HG02610 (cell line): ENCODE measurements around the gene CCDC186.

Experiments
- ATAC-seq: cut with Tn5 transposase; IDR thresholded peaks from one replicate; pipeline ENCODE4 v1.9.1; 2021; ENCODE audit warnings: mild to moderate bottlenecking, moderate library complexity; ENCODE audit not compliant: unreplicated experiment

The CCDC186 gene

DNA sequence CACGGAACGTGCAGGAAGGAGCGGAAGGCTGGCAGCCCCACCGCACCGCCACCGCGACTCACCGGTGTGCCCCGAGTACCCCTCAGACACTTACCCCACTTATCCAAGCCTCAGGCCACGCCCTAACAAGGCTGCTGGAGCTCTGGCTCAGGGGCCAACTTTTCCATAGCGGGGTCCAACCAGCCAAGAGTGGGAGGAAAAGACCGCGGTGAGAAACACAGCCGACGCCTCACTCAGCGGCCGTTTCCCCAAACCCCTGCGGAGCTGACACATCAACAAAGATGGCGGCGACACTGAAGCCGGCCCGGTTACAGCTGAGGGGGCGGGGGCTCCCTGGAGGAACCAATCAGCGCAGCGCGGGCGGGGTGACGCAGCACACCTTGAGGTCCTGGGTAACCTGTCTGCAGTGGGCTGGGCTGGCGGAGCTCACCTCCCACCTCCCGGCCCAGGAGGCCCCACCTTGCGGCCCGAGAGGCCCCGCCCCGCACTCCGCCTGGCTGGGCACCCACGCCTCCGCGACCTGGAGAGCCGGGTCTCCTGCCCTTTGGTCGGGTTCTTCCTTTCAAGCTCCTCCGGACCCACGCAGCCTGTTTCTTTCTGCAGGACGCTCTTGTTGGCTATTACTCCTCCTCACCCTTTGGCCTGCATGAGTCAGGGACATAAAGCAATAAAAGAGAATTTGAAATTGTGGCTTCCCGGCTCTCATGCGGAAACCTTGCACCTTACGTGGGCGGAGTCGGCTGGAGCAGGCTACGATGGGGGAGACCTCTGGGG is at the start of gene CCDC186:
TSS of gene CCDC186 (minus strand) at position 283 of the 774 bp plus-strand sequence. CDS start 10,935 bp downstream, outside the sequence.
- ATAC-seq, result peak; percentile 99

DNA sequence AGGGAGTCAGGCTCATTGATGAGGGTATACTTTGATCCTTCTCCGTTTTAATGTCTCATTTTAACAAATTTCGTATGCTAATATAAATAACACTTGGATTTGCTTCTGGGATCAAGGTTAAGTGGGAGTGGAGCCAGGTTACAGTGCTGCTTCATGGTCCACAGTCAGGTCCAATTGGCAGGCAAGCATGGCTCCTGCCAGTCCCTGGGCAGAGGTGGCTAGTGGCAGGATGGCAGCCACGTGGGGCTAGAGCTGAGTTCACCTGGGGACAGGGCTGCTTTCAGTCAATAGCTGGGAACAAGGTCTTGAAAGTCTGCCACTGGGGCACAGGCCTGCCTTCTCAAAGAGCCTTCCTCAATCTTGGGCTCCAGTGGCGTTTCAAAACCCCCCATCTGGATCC is 49.1 kb upstream of the CCDC186 start:
- no peak for ATAC-seq

DNA sequence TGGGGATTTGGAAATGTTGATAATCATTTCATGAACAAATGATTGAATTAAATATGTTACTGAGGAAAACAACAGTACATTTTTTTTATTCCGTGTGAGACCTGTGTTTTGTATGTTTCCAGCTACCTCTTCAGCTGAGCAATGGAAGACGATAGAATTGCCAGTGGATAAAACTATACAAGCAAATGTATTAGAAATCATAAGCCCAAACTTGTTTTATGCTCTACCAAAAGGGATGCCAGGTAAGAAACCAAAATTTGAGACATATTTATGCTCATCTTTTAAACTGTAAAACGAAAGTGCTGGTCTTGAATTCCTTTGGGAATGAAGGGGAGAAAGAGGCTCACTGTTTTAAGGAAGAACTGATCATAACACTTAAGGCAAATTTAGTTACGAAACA is 47.2 kb upstream of the CCDC186 start:
- ATAC-seq, result no peak

DNA sequence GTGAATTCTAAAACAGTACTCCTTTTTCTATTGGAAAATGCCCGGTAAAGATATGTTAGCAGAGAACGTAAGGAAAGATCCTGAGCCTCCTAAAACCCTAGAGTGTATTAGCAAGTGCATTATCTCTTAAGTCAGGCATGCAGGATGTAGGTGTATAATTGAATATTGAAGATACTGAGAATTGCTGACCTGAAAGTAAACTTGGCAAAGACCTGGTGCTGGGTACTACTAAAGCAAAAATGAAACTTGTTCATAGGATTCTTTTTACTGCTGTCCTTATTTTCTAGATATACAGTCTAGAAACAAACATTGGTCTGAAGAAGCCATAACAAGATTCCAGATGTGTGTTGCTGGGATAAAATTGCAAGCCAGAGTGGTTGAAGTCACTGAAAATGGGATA is 46.3 kb upstream of the CCDC186 start:
- no peak for ATAC-seq

DNA sequence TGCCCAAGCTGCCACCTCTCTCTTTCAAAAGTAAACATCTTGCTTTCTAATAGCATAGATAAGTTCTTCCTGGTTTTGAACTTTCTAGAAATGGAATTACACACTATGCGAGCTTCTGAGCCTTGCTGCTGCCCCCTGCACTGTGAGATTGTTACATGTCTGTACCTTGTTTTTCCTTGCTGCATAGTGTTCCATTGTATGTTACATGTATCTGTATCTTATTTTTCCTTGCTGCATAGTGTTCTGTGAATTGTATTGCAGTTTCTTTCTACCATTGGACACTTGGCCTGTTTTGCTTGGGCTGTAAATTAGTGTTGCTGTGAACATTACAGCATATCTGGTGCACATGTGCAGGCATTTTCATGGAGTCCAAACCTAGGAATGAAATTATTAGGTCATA is 41.0 kb upstream of the CCDC186 start:
- ATAC-seq, result no peak

DNA sequence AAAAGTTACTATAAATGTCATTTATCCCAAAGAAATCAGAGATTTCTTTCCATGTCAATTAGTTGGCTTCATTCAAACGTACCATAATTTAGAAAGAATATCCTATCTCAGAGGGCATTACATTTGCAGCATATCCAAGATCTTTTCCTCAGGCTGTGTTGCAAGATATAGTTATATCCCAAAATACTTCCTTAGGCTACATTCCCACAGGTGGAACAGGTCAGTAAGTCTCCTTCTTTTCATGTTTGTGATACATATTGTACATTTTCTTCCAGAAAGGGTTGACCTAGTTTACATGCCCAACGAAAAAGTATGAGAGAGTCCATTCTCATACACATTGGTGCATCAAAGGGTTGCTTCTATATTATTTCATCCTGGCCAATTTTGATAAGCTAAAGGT is 38.1 kb upstream of the CCDC186 start:
- no peak for ATAC-seq

DNA sequence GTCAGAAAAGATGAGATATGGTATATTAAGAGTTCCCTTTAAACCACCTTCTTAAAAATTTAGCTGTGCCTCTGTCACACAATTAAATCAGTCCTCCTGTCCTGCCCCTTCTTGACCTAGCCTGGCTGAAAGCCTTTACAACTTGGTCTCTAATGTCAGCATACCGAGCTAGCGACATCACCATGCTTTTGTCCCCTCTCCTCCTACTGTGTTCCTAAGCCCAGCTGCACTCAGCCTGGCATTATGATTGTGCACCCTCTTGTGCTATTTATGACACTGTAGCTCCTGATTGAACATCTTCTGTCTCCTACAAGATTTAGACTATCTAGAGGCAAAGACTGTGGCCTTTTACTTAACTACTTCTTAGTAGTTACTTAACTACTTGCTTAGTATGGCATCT is 34.3 kb upstream of the CCDC186 start:
- no peak for ATAC-seq

DNA sequence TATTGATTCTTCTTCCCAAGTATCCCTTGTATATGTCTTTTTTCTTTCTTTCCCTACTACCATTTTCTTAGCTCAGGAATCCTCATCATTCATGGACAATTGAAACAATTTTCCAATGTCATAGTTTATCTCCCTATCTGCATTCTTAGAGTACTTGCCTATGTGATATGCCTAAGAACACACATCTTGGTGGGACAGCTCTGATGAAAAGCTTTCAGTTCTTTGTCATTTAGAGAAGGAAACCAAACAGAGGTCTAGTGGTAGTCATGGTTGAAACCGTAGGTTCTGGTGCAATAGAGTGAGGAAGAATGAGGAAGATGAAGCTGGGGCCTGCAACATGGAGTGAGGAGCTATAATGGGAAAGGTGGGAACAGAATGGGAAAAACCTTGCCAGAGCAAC is 33.3 kb upstream of the CCDC186 start:
- ATAC-seq, result no peak

DNA sequence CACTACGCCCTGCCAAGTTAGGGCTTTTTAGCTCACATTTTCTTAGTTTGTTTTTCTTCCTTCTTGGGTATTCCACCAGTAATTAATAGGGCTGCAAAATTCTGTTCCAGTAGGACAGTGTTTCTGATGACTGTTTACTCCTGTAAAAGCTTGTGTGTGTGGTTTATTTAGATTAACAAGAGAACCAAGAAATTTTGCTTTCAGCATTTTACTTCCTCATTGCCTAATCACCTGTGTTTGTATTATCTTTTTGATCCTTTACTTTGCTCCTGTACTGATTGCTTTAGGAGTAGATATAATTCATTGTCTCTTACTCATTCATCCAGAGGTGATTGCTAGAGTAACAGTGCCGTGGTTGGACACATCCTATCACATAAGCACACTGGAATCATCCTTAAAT is 32.9 kb upstream of the CCDC186 start:
- no peak for ATAC-seq

DNA sequence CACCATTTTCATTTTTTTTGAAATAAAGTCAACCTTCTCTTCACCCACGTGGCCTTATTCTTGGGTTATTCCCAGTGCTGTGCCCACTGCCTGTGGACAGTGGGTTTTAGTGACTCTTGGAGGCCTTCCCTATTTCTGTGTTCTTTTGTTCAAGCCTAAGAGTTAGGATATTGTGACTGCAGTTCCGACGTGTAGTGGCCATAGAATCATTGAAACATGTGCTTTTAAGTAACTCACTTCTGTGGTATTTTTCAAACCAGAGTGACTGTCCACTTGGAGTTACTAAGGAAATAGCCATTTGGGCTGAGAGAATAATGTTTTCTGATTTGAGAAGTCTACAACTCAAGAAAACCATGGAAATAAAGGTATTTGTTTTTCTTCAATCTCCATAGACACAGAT is 28.8 kb upstream of the CCDC186 start:
- ATAC-seq, result no peak

DNA sequence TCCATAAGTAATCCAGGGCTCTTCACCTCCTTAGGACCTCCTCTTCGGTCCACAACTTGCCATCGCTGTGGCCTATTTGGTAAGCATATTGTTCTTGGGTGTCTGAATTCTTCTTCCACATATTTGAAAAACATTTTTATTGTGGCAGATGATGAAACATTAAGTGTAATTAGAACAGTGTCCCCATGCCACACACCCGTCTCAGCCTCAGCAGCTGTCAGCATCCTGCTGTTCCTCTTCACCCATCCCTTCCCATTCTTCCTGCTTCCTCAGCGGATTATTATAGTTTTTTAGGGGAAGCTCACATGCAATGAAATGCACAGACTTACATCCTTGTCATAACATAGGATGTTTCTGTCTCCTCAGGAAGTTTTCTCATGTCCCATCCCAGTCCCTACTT is 25.2 kb upstream of the CCDC186 start:
- ATAC-seq, result no peak

DNA sequence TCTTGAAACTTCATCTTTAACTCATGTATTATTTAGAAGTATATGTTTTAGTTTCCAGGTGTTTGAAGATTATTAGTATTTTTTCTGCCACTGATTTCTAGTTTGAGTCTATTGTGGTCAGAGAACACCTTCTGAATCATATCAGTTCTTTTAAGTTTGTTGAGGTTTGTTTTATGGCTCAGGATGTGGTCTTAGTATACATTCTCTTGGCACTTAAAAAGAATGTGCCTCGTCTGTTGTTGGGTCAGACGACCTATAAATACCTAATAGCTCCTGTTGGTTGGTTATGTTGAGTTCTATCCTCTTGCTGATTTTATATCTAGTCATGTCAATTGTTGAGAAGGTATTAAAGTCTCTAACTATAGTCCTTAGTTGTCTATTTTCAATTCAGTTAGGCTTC is 21.1 kb upstream of the CCDC186 start:
- ATAC-seq, result peak; percentile 99

DNA sequence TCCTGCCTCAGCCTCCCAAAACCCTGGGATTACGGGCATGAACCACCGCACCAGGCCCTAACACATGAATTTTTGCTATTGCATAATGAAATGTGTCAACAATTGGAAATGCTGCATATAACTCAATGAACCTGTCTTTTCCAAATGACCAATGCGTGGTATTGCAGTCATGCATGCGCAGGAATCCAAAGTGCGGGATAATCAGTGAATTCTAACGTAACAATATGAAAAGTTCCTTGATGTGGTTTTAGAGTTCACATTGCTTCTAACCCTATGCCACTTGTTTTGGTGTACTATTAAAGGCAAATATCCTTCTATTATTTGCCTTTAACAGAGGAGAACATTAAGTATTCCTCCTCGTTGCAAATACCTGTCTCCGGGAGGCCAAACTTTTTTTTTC is 15.7 kb upstream of the CCDC186 start:
- ATAC-seq, result no peak

DNA sequence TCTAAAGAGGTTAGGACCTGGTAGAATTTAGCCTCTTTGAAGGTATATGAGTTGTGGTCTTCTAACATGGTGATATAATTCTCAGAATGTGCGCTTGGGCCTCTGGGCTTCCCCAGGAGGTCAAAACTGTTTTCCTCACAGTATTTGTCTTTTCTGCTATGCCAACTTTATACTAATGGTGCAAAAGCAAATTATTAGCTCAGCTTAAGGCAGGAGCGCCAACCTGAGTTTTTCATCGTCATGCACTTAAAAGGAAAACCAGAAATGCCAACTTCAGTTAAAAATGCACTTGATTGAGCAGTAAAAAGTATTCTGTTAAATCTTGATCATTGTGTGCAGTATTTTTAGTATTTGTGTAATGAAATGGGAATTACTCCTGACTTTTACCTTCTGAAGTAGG is 14.9 kb upstream of the CCDC186 start:
- ATAC-seq, result no peak

DNA sequence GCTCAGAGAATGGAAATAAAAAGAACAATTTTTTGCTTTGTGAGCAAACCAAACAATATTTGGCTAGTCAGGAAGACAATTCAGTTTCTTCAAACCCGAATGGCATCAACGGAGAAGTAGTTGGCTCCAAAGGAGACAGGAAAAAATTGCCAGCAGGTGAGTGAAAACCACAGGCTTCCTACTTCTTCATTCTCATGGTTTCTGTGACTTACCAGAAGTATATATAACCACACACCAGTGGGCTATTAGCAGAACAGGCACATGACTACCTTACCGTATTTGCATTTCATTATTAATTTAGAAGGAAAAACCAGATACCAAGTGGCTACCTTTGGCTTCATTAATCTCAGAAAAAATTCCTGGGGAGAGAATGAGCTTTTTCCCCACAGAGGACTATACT is 14.0 kb upstream of the CCDC186 start:
- ATAC-seq, result peak; percentile 61

DNA sequence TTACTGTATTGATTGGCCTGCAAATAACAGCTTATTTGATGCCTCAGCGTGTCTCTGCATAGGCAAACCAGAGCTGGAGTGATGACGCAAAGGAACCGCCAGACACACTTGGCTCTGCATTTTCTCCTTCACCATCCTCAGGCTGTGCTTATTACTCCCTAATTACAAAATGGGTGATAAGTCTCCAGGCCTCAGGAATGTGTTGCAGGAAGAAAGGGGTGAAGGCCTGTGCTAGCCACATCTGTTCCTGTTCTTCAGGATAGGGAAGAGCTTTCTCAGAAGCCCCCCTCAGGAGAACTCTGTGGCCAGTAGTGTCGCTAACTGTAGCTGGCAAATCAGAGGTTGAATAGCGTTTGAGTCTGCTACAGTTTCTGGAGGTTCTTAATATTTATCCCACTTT is 10.3 kb upstream of the CCDC186 start:
- ATAC-seq, result no peak

DNA sequence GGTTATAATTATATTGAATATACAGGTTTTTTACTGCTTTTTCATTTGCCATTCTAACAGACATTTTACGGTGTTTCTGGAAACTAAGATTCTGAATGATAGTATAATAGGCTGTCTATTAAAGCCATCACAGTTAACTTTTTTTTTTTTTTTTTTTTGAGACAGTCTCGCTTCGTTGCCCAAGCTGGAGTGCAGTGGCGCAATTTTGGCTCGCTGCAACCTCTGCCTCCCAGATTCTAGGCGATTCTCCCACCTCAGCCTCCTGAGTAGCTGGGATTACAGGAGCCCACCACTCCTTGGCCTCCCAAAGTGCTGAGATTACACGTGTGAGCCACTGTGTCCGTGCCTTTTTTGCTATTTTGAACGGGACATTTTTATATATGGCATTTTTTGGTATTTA is 9.6 kb upstream of the CCDC186 start:
- ATAC-seq, result no peak

DNA sequence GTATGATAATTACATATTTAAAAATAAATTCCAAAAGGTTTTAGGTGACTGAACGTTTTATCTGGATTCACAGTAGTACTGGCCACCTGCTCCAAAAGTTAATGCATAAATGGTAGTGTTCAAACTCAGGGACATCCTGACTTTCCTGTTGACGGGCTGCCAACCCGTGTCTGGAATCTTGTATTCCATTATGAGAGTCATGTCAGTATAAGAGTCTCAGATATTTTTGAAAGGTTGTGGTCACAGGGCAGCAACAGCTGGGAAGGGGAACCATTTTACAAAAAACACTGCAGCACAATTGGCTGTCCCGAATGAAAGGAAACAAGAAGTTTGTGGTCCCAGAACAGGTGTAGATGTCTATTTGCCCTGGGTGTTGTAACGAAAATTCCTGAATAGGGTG is 8.0 kb upstream of the CCDC186 start:
- ATAC-seq, result no peak

DNA sequence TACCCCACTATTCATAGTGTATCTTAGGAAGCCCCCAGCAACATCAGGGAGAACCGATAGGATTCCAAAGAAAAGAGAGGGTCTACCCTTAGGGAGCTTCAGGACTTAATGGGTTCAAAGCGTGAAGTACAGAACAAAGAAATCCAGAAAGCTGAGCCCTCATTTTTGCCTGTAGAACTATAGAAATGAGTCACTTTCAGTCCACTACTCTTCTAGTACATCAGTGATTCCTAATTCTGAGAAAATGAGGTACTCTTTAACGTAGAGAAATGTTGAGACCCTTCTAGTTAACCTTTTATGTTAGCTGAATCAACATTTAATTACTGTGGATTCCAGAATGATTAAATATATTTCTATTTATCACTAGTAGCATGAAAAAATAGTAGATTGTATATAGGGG is 6.9 kb upstream of the CCDC186 start:
- peak; percentile 56 for ATAC-seq

DNA sequence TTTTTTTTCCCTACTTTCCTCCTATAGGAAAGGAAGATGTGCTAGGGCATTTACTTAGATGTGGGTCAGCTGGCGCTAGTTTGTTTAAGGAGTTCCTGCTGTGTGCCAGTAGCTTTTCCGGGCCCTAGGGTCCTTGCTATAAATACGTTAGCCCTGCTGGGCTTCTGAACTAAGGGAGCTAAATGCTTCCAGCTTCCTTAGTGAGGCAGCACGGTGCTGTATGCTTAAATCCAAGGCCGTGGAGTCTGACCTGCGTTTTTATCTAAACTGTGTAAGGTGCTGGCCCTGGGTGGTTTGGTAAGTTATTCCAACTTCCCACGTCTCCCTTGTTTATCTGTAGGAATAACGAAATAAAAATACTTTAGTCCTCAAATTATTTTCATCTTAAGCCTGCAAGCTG is 5.7 kb upstream of the CCDC186 start:
- no peak for ATAC-seq

DNA sequence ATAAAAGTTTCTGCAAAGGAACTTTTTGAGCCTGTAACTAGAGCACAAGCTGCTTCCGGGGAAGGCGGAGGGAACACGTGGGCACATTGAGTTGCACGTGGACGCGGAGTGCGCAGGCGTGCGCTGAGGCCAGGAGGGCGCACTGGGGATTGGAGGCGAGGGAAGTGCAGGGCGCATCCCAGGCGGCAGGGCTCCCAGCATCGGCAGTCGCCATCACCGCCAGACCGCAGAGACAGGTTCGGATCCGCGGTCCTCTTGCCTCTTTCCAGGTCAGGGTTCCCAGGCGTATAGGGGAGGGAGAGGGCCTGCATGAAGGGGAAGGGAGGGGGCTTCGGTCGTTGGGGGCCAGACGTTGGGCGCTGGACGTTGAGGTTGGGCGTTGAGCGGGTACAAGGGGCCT is 5.1 kb upstream of the CCDC186 start, which contains the start of gene TDRD1:
TSS of gene TDRD1 (plus strand) at position 206 of the 400 bp plus-strand sequence. CDS start 8,479 bp downstream, outside the sequence.
- no peak for ATAC-seq

DNA sequence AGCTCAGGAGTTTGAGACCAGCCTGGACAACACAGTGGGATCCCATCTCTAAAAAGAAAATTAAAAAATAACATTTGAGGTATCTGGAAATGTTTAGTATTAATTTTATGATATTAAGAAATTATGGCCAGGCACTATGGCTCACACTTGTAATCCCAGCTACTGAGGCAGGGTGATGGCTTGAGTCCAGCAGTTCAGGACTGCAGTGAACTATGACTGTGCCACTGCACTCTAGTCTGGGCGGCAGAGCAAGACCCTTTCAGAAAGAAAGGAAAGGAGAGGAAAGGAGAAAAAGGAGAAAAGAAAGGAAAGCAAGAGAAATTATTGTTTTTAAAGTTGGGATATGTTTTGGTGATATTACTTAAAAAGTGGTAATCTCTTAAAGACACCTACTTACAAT is 2.5 kb upstream of the CCDC186 start:
- no peak for ATAC-seq

DNA sequence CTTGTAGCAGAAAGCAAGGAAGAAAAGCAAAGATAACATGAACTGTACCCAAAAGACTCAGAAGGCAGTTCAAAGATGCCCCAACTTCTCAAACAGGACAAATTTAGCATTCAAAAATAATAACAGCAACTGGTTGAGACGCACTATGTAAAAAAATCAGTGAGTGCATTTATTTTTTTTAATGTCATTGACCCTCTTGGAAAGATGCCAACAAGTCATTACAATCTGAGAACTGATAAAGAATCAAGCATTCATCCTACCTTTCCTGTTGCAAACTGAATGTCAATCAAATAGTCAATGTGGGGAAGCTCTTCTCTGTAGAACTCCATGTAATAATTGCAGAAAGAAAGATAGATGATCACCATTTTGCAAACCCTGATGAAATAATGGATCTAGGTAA is 1.7 kb upstream of the CCDC186 start:
- no peak for ATAC-seq
